RWPE1 (cell line): Measurements from ENCODE around the gene MYO5A.
"Not testable (repeated sequence)": the region's sequence is repeated elsewhere in the genome, so short reads cannot be mapped to it uniquely, and the experiment has no call there.

ENCODE experiments used
- CTCF ChIA-PET: fragments of 350-600 bp; sonication (Branson Sonifier 250); formaldehyde crosslinking; extraction: SDS; loops from one replicate; lab custom pipeline; 2021; lab: Yijun Ruan, JAX
- POLR2A ChIA-PET: fragments of 400-600 bp; formaldehyde crosslinking; extraction: SDS; loops from one replicate; lab custom pipeline; 2020; ENCODE audit warnings: antibody characterized with exemption; ENCODE audit not compliant: low non-redundant PET; lab: Yijun Ruan, JAX
- DNase-seq: peaks from one replicate; pipeline ENCODE4 v3.0.0; 2012; ENCODE audit warnings: low spot score
- H3K27ac ChIP-seq: fragments of 450-650 bp; 2 replicates; pipeline ENCODE4 v1.5.1; 2017
- CTCF ChIP-seq: fragments of 450-650 bp; conservative IDR thresholded peaks from 2 replicates; pipeline ENCODE4 v1.5.1; 2017; ENCODE audit warnings: low read depth, mild to moderate bottlenecking

Gene MYO5A

GRCh38 chr15:52567871-52568600, 39.4 kb upstream of the MYO5A start:
- CTCF ChIA-PET = no interaction called here

GRCh38 chr15:52566889-52567288, 38.2 kb upstream of the MYO5A start:
- no peak overlapping the region for H3K27ac ChIP-seq
- POLR2A ChIA-PET = no interaction called here
- no peak for DNase-seq
- CTCF ChIA-PET = interaction anchor here (0.6 kb wide), 2 partner anchors 70 to 389 kb away, joined by 4 read pairs; no protein-coding TSS in a partner anchor
- no peak for TF ChIP-seq CTCF

More at GRCh38 chr15:52567871-52568600, 39.4 kb upstream of the MYO5A start:
- H3K27ac ChIP-seq = peak overlapping the region; percentile 91
- peak; percentile 52 for DNase-seq
- TF ChIP-seq CTCF = no peak
- POLR2A ChIA-PET = no interaction called here

GRCh38 chr15:52565417-52566358, 37.0 kb upstream of the MYO5A start:
- POLR2A ChIA-PET, DNase-seq: not testable (repeated sequence)
- CTCF ChIA-PET = interaction anchor here (0.6 kb wide), 2 partner anchors 37 to 388 kb away, joined by 3 to 4 read pairs; no protein-coding TSS in a partner anchor
- H3K27ac ChIP-seq = peak overlapping the region; percentile 5; the same call in 1 of the 2 replicates

GRCh38 chr15:52563501-52564060, 34.9 kb upstream of the MYO5A start:
- DNase-seq = no peak
- POLR2A ChIA-PET = no interaction called here
- no peak for TF ChIP-seq CTCF
- H3K27ac ChIP-seq = no peak overlapping the region
- CTCF ChIA-PET = no interaction called here

- TF ChIP-seq CTCF = no peak
- CTCF ChIA-PET = no interaction called here
- POLR2A ChIA-PET = no interaction called here
- DNase-seq = no peak
- peak overlapping the region; percentile 68 for H3K27ac ChIP-seq
Observed at GRCh38 chr15:52559575-52559974, 30.9 kb upstream of the MYO5A start.

GRCh38 chr15:52559022-52559421, 30.3 kb upstream of the MYO5A start:
- POLR2A ChIA-PET = no interaction called here
- CTCF ChIA-PET = no interaction called here
- DNase-seq = no peak
- TF ChIP-seq CTCF = no peak
- H3K27ac ChIP-seq = no peak overlapping the region
